Upper lobe of left lung (tissue), 4 donors: ENCODE data around the gene FIBCD1.

Source experiments
- EP300 ChIP-seq, 4 donors: sonication (generic); formaldehyde crosslinking; IDR thresholded peaks; one replicate each; pipeline ENCODE4 v1.5.1; 2017; ENCODE audit warnings: antibody characterized with exemption in 4 of 4, control low read depth in 2 of 4
- POLR2A ChIP-seq, 4 donors: fragments of 450-650 bp; IDR thresholded peaks; one replicate each; pipeline ENCODE4 v1.5.1; 2016 to 2017; ENCODE audit warnings: antibody characterized with exemption in 4 of 4, mild to moderate bottlenecking in 2 of 4
- POLR2AphosphoS5 ChIP-seq, 2 donors: sonication (generic); formaldehyde crosslinking; IDR thresholded peaks; one replicate each; pipeline ENCODE4 v1.5.1; 2017; ENCODE audit warnings: antibody characterized with exemption in 2 of 2
- TF ChIP-seq, protein P1 (sequence below), 6 experiments: fragments of 450-650 bp in 4 of 6; fragments of 200-600 bp in 2 of 6; sonication (generic) in 2 of 6; IDR thresholded peaks; one replicate each; pipeline ENCODE4 v1.5.1; 2016 to 2019; ENCODE audit warnings: antibody characterized with exemption in 6 of 6

GRCh38 chr9:130943777-130944176 lies 4.7 kb upstream of the FIBCD1 start:
- TF ChIP-seq POLR2A (IDR thresholded peaks at IDR 0.05) = no peak
- TF ChIP-seq, protein P1, sequence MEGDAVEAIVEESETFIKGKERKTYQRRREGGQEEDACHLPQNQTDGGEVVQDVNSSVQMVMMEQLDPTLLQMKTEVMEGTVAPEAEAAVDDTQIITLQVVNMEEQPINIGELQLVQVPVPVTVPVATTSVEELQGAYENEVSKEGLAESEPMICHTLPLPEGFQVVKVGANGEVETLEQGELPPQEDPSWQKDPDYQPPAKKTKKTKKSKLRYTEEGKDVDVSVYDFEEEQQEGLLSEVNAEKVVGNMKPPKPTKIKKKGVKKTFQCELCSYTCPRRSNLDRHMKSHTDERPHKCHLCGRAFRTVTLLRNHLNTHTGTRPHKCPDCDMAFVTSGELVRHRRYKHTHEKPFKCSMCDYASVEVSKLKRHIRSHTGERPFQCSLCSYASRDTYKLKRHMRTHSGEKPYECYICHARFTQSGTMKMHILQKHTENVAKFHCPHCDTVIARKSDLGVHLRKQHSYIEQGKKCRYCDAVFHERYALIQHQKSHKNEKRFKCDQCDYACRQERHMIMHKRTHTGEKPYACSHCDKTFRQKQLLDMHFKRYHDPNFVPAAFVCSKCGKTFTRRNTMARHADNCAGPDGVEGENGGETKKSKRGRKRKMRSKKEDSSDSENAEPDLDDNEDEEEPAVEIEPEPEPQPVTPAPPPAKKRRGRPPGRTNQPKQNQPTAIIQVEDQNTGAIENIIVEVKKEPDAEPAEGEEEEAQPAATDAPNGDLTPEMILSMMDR (IDR thresholded peaks at IDR 0.05) = no peak
- TF ChIP-seq EP300 (IDR thresholded peaks at IDR 0.05) = no peak
- no peak for TF ChIP-seq POLR2AphosphoS5 (IDR thresholded peaks at IDR 0.05)
